ENCODE measurements around the gene CEP85. TPM values are rescaled to one million over a fixed set of nuclear protein-coding genes. Genes with fewer than 3 reads are reported as not detected.

CEP85 gene, protein sequence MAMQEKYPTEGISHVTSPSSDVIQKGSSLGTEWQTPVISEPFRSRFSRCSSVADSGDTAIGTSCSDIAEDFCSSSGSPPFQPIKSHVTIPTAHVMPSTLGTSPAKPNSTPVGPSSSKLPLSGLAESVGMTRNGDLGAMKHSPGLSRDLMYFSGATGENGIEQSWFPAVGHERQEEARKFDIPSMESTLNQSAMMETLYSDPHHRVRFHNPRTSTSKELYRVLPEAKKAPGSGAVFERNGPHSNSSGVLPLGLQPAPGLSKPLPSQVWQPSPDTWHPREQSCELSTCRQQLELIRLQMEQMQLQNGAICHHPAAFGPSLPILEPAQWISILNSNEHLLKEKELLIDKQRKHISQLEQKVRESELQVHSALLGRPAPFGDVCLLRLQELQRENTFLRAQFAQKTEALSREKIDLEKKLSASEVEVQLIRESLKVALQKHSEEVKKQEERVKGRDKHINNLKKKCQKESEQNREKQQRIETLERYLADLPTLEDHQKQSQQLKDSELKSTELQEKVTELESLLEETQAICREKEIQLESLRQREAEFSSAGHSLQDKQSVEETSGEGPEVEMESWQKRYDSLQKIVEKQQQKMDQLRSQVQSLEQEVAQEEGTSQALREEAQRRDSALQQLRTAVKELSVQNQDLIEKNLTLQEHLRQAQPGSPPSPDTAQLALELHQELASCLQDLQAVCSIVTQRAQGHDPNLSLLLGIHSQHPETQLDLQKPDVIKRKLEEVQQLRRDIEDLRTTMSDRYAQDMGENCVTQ
- total RNA-seq (2014; rRNA removed; shearing (Covaris generic)): 27.8 and 30.5 TPM in 2 replicates

GRCh38 chr1:26233903-26234643 lies at the start of gene CEP85:
CEP85 (plus strand) TSS chr1:26234200; CDS start chr1:26239784, 5,584 bp downstream.
- DNase-seq (ENCODE audit: low read depth): peak; percentile 93

DNA sequence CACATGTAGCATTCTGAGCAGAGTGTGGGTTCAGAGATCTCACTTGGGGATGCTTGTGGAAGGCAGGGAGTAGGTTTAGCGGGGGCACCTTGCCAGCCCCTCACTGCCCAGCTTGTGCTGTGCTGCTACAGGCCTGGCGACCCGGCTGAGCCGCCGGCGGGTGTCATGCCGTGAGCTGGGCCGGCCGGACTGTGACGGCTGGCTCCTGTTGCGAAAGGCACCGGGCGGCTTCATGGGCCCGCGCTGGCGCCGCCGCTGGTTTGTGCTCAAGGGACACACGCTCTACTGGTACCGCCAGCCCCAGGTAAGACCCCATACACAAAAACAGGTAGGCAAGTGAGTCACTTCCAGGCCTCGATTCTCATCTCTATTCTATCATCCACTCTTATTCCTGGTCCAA lies 49.1 kb upstream of the CEP85 start:
- no peak for DNase-seq (ENCODE audit: low read depth)

DNA sequence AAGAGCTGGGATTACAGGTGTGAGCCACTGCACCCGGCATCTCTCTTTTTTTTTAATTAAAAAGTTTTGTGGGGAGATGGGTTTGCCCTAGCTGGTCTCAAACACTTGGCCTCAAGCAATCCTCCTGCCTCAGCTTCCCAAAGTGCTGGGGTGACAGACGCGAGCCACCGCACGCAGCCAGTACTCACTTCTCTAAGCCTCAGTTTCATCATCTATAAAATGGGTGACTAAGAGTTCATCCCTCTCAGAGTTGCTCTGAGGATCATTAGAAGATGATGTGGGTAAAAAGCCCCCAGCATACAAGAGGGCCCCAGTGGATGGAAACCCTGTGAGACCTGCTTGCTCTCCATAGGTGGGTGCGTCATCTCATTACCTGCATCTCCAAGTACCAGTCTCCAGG lies 46.1 kb upstream of the CEP85 start:
- DNase-seq (ENCODE audit: low read depth): no peak

DNA sequence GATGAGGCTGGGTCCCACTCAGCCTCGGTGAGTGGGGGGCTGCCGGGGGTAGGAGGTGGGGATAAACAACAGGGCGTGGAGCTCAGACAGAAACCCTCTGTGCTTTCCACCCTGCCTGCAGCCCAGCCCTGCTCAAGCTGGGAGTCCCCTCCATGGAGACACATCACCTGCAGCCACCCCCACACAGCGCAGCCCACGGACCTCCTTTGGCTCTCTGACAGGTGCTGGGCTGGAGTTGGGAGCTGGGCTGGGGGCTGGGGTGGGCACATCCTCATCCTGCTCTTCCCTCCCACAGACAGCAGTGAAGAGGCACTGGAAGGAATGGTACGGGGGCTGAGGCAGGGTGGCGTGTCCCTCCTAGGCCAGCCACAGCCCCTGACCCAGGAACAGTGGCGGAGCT lies 45.5 kb upstream of the CEP85 start:
- no peak for DNase-seq (ENCODE audit: low read depth)

DNA sequence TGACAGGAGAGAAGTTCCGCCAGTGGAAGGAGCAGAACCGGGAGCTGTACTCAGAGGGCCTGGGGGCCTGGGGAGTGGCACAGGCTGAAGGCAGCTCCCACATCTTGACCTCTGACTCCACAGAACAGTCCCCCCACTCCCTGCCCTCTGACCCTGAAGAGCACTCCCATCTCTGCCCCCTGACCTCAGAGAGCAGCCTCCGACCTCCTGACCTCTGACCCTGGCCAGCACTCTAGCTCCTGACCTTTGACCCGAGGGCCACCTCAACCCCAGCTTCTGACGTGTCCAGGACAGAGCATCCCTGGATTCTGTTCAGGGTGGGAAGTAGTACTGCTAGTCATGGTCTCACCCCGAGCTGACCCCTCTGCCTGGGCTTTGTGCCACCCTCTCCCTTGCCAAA lies 44.7 kb upstream of the CEP85 start:
- DNase-seq (ENCODE audit: low read depth): no peak

DNA sequence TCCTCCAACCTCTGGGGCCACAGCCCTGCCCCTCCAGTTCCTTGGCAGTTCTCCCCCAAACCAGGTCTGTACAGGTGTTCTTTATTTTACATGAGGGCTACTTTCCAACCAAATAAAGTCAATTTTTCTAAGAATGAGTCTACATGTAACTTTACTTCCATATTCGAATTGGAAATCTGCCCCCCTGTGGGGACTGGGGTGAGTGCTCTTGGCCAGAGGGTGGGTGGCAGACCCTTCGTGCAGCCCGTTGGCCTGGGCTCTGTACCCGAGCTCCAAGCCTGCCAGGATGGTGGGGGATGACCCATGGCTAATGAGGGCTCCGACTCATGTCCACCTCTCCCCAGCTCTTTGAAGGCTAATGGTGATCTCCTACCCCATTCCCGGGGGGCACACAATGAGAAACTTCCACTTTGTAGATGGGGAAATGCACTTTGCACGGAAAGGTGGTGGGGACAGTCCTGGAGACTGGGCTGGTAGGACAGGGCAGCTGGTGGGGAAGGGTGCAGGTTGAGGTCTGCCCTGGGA lies 44.2 kb upstream of the CEP85 start:
- DNase-seq (ENCODE audit: low read depth): no peak

- peak; percentile 40 for DNase-seq (ENCODE audit: low read depth)
These were observed 43.5 kb upstream of the CEP85 start, which contains the start of gene CATSPER4 for GRCh38 chr1:26190373-26190987. CATSPER4 (plus strand) TSS chr1:26190602; CDS start chr1:26190628, 26 bp downstream.

- no peak for DNase-seq (ENCODE audit: low read depth)
These were observed 42.3 kb upstream of the CEP85 start for GRCh38 chr1:26191739-26192138.

GRCh38 chr1:26195805-26196204 lies 38.2 kb upstream of the CEP85 start:
- DNase-seq (ENCODE audit: low read depth): no peak

DNA sequence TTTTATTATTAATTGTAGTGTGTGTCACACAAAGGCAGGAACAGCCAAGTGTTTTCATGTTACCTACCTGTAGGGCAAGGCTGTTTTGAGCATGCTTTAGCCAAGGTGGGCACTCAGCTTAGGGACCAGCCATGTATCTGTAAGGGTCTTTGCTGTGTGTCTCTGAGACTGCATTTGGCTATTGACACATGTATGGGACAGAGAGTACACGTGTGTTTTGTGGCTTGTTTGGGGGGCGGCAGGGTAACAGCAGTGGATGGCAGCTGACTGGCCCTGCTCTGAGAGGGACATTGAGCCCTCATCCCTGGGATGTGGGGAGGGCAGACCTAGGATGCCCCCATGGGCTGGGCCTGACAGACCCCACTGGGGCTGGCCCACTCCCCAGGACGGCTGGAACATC lies 36.7 kb upstream of the CEP85 start:
- DNase-seq (ENCODE audit: low read depth): no peak

DNA sequence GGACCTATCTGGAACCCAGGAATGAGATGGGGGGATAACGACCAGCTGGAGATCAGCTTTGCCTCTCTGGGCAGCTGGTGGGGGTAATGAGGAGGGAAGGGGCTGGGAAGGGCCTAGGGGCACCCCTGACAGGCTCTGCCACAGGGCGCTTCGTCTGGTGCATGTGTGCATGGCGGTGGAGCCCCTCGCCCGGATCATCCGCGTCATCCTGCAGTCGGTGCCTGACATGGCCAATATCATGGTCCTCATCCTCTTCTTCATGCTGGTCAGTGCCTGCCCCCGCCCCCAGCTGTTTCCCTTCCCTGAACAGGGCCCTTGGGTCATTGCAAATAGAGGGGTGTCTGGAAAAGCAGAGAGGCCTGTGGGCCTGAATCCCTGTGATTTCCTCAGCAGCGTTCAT lies 36.2 kb upstream of the CEP85 start:
- DNase-seq (ENCODE audit: low read depth): no peak

GRCh38 chr1:26200413-26200812 lies 33.6 kb upstream of the CEP85 start:
- no peak for DNase-seq (ENCODE audit: low read depth)

DNA sequence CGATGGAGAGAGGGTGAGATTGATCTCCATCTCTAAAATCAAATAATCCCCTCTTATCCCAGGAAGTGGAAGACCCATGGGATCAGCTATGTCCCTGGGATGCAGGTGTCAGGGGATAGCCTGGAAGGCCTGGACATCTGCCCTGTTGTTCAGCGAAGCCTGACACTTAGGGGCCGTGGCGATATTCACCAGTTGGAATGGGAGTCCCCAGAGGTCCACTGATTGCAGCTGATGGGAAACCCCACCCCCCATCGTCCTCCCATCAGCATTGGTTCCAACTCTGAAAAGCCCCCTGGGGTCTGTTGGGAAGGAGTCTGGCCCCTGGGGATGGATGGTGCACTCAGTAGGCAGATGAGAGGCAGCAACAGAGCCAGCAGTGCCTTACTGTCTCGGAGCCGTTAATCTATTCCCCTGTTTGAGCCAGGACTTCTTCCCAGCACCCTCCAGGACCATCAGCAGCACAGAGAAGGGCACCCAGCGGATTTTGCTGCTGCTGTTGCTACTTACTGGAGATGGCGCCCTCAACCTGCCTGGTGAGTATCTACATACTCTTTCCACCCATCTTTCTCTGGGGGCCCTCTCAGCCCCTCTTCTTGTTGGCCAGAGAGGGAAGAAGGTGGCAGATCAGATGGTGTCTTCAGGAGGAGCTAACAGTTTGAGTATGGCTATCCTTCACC lies 30.2 kb upstream of the CEP85 start:
- no peak for DNase-seq (ENCODE audit: low read depth)

GRCh38 chr1:26210147-26210870 lies 23.7 kb upstream of the CEP85 start:
- no peak for DNase-seq (ENCODE audit: low read depth)

DNA sequence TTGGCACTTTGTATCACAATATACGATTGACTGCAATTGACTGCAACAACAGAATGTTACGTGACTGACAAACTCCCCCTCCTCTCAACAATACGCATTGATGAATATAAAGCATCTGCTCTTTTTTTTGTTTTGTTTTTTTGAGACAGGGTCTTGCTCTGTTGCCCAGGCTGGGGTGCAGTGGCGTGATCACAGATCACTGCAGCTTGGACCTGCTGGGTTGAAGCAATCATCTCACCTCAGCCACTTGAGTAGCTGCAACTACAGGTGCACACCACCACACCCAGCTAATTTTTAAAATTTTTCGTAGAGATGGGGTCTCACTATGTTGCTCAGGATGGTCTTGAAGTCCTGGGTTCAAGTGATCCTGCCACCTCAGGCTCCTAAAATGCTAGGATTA lies 21.3 kb upstream of the CEP85 start:
- no peak for DNase-seq (ENCODE audit: low read depth)

- no peak for DNase-seq (ENCODE audit: low read depth)
These were observed 20.6 kb upstream of the CEP85 start for GRCh38 chr1:26213335-26213905.

DNA sequence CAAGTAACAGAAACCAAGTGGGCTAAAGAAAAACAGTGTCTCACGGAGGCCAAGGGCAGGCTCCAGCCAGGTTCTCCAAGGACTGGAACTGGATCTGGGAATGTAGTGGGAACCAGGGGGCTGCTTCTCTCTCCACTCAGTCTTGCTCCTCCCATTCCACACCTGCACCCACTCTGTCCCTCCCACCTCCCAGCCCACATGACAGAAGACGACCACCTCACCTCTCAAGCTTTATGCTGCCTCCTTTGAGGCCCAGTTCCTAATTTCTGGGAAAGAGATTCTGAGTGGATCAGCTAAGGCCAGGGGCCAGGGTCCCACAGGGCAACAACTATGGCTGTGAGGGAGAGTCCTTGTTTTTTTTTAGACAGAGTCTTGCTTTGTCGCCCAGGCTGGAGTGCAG lies 18.8 kb upstream of the CEP85 start:
- DNase-seq (ENCODE audit: low read depth): no peak

DNA sequence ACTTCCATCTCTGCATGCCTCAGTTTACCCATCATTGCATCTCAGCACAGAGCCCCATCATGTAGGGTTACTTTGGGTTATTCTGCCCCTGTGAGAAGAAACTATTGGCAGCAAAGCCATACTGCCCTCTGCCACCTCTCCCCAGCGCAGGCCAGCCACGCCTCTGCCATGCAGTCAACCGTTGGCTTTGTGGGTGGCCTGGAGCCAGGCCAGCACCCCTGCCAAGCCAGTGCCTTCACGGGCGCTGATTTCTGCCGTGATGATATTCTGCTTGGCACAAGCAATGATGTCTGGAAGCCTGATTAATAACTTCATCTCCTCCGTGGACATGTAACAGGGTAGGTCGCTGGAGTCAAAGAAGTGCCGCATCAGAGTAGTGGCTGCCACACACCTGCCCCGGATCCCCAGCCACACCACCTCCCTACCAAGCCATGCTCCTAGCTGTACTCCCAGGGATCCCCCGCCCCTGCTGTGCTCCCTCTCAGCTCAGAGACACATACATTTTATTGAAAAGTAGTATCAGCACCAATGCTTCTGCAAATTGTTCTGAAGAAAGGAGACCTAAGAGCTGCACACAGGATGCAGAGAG lies 15.0 kb upstream of the CEP85 start:
- no peak for DNase-seq (ENCODE audit: low read depth)

- no peak for DNase-seq (ENCODE audit: low read depth)
These were observed 13.6 kb upstream of the CEP85 start for GRCh38 chr1:26220199-26220912.

All from RPMI7951 (cell line).